Mesothelial cell of epicardium (in vitro differentiated cells): ENCODE data around the gene CNIH1. TPM values are rescaled to one million over a fixed set of nuclear protein-coding genes. Genes with fewer than 3 reads are reported as not detected.

Experiments
- DNase-seq, 2 experiments: peaks; one replicate each; pipeline ENCODE4 v3.0.0; 2021; ENCODE audit warnings: low spot score in 2 of 2; ENCODE audit not compliant: unreplicated experiment in 2 of 2
- H3K27ac Mint-ChIP-seq: 2 replicates; pipeline ENCODE4 v1.8.0; 2021; ENCODE audit warnings: mixed read lengths
- H3K27me3 Mint-ChIP-seq: 2 replicates; pipeline ENCODE4 v1.8.0; 2021; ENCODE audit warnings: low read depth, mixed read lengths
- H3K36me3 Mint-ChIP-seq: 2 replicates; pipeline ENCODE4 v1.8.0; 2021; ENCODE audit warnings: mixed read lengths
- H3K4me1 Mint-ChIP-seq: 2 replicates; pipeline ENCODE4 v1.8.0; 2021; ENCODE audit warnings: mixed read lengths
- H3K4me3 Mint-ChIP-seq: 2 replicates; pipeline ENCODE4 v1.8.0; 2021; ENCODE audit warnings: mild to moderate bottlenecking, moderate library complexity, mixed read lengths
- H3K9me3 Mint-ChIP-seq: 2 replicates; pipeline ENCODE4 v1.8.0; 2021; ENCODE audit warnings: mixed read lengths
- total RNA-seq: library from RNA; stranded (reverse); gene quantifications from 3 replicates; pipeline ENCODE4 v1.2.1, GENCODE V29; 2021
- TF ChIP-seq, protein P1 (sequence below): fragments of 200-600 bp; sonication (generic); IDR thresholded peaks from one replicate; pipeline ENCODE4 v1.5.0; 2021; ENCODE audit warnings: antibody characterized with exemption; ENCODE audit not compliant: unreplicated experiment

CNIH1 gene
- total RNA-seq, 1 donor from 2014 or later, result 97.6 TPM

GRCh38 chr14:54451961-54452360 is 10.8 kb upstream of the CNIH1 start:
- Mint-ChIP-seq H3K9me3 (no peaks in the 10 kb centered on the region), H3K36me3 (no peaks in the 10 kb centered on the region), H3K27me3 (peaks cover 5% of the 10 kb centered on the region), H3K4me3 (no peak overlapping the region), H3K27ac (no peak overlapping the region), H3K4me1 (peaks cover 6% of the 10 kb centered on the region)
- no peak for DNase-seq
- TF ChIP-seq, protein P1, sequence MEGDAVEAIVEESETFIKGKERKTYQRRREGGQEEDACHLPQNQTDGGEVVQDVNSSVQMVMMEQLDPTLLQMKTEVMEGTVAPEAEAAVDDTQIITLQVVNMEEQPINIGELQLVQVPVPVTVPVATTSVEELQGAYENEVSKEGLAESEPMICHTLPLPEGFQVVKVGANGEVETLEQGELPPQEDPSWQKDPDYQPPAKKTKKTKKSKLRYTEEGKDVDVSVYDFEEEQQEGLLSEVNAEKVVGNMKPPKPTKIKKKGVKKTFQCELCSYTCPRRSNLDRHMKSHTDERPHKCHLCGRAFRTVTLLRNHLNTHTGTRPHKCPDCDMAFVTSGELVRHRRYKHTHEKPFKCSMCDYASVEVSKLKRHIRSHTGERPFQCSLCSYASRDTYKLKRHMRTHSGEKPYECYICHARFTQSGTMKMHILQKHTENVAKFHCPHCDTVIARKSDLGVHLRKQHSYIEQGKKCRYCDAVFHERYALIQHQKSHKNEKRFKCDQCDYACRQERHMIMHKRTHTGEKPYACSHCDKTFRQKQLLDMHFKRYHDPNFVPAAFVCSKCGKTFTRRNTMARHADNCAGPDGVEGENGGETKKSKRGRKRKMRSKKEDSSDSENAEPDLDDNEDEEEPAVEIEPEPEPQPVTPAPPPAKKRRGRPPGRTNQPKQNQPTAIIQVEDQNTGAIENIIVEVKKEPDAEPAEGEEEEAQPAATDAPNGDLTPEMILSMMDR, result no peak

DNA sequence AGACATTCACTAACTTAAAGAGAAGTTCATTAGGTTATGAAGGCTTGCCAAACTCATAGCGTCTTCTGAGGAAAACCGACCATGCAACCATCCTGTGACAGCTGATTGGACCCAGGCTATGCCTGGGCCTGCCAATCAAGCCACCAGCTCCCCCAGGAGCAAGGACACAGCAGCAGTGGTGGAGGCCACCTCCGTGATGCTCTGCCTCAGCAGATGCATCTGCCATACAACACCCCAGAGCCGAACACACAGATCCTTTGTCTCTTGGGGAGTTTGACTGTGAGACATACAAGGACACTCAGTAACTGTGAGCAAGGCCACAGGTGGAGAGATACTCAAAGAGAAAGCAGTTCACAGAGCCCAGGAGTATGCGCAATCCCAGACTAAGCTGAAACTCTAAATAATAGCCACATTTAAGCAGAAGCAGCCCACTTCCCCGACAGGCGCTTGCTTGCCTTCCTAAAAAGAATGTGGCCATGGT is 10.0 kb upstream of the CNIH1 start:
- no peak for DNase-seq
- Mint-ChIP-seq H3K27me3 (peaks cover 5% of the 10 kb centered on the region), H3K36me3 (no peaks in the 10 kb centered on the region), H3K4me1 (peaks cover 13% of the 10 kb centered on the region), H3K9me3 (no peaks in the 10 kb centered on the region), H3K27ac (no peak overlapping the region), H3K4me3 (no peak overlapping the region)
- TF ChIP-seq, protein P1, result no peak

GRCh38 chr14:54450535-54450934 is 9.4 kb upstream of the CNIH1 start:
- H3K27ac Mint-ChIP-seq, result no peak overlapping the region
- DNase-seq, result no peak
- no peaks in the 10 kb centered on the region for H3K36me3 Mint-ChIP-seq
- H3K27me3 Mint-ChIP-seq, result peaks cover 5% of the 10 kb centered on the region
- H3K4me1 Mint-ChIP-seq, result peaks cover 19% of the 10 kb centered on the region
- no peak overlapping the region for H3K4me3 Mint-ChIP-seq
- no peaks in the 10 kb centered on the region for H3K9me3 Mint-ChIP-seq
- TF ChIP-seq, protein P1, result no peak

DNA sequence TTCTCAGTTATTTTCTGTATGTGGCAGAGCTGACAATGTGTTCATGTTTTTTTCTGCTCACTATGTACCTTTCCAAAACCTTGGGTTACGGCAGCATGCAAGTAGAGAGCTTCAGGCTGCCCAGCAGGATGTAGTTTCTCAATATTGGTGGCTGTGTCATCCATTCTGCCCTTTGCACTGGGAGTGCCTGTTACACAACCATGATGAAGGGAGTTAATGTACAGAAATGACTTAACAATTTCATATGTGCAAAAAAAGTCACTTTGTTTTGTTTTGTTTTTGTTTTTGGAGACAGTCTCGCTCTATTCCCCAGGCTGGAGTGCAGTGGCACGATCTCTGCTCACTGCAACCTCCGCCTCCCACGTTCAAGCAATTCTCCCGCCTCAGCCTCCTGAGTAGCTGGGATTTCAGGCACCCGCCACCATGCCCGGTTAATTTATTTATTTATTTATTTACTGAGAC is 6.1 kb upstream of the CNIH1 start:
- peaks cover 5% of the 10 kb centered on the region for H3K27me3 Mint-ChIP-seq
- H3K9me3 Mint-ChIP-seq, result no peaks in the 10 kb centered on the region
- H3K4me3 Mint-ChIP-seq, result no peak overlapping the region
- TF ChIP-seq, protein P1, result no peak
- H3K36me3 Mint-ChIP-seq, result no peaks in the 10 kb centered on the region
- H3K27ac Mint-ChIP-seq, result no peak overlapping the region
- DNase-seq, result no peak
- peaks cover 33% of the 10 kb centered on the region for H3K4me1 Mint-ChIP-seq

DNA sequence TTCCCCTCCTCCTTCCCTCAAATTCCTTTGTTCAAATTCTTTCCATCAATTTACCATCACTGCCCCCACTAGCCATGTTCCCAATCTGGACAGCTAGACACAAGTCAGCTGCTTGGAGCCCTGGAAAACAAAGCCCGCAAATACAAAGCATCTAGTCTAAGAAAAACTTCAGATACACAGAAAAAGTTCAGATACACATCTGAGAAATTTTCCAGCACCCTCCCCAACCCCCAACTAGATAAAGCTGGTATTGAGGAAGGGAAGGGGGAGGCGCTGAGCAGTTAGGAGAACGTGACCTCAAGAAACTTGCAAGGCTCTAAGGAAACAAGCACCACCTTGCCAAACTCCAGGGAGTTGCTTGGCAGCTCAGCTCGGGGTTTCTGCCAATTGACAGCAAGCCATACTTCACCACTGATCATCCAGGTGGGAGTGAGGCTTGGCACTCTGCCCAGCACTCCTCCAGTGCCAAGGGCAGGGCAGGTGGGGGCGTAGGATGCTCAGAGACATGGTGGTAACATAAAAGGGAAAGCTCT is 5.1 kb upstream of the CNIH1 start:
- TF ChIP-seq, protein P1, result no peak
- Mint-ChIP-seq H3K36me3 (no peaks in the 10 kb centered on the region), H3K4me1 (peaks cover 40% of the 10 kb centered on the region), H3K4me3 (no peak overlapping the region), H3K27me3 (peaks cover 5% of the 10 kb centered on the region), H3K9me3 (no peaks in the 10 kb centered on the region), H3K27ac (peak overlapping the region; percentile 94)
- peak; percentile 36 to 56 for DNase-seq
